Stimulated activated CD8-positive, alpha-beta memory T cell treated with anti-CD3 and anti-CD28 coated beads, Interleukin-4, amount 100 ng/mL, for 48 hours (primary cell): ENCODE data around the gene WDR75.

ENCODE experiments used
- DNase-seq: peaks from one replicate; pipeline ENCODE4 v3.0.0-alpha.2; 2020

Gene WDR75

DNA sequence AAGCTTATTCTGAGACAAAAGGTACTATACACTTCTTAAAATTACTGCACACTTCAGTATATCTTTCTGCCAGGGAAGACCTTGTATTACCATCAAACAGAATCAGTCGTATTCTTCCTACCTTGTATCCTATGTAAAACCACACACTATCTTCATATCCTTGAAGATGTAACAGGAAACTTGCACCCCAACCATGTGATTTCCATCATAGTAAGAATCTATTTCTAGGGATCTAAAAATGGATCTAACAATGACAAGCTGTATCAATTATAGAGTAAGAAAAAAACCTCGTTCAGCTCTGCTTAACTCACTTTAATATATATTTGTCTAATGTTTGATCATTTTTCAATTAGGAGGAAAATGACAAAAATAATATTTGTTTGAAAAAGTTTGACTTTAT, 60.2 kb downstream of the WDR75 start:
- no peak for DNase-seq

DNA sequence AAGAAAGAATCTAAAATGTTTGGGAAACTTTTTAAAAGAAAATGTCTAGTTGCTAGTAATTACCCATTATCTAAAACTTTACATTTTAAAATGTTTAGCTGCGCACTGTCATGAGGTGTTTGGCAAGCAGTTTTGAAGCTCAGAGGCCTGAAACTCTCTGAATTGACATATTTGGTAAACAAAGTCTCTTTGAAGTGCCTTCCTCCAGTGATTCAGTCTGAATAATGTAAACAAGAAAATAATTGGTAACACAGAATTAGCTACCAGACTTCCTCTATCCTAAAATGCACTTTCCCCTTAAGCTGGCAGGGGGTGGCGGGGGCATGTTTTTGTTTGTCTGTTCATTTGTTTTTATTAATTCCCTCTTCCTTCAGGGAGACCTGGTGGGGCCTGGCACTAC, 61.4 kb downstream of the WDR75 start:
- DNase-seq = no peak

DNA sequence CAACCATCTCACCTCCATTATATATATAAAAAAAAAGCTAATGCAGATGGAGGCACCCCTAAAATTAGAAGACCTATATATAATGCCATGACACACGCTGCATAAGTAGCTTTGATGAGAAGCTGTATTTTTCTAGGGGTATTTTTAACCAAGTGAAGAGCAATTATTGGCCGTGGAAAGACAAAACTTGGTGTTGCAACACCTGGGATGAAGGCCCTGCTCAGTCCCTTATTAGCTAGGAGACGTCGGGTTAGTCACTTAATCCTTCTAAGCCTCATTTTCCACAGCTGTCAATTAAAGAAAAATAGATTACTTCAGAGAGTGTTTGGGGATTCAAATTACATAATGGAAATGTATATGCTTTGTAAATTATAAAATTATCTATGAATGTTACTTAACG, 63.0 kb downstream of the WDR75 start:
- no peak for DNase-seq

DNA sequence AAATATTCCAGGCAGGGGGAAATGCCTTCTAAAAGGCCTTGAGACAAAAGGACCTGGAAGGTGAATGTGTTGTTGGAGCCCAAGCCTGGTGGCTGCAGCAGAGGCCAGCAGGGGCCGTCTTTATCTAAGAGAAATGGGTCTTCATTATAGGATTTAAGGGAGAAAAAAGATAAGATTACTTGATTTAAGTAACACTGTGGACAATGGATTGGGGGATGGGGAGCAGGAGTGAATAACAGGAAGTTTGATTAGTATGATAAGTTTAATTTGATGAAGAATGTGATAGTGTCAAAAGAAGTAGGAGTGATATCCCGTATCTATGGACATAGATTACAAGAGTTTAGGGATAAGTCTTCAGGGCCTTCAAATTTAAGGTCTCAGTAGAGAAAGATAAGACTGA, 64.2 kb downstream of the WDR75 start:
- DNase-seq = no peak

DNA sequence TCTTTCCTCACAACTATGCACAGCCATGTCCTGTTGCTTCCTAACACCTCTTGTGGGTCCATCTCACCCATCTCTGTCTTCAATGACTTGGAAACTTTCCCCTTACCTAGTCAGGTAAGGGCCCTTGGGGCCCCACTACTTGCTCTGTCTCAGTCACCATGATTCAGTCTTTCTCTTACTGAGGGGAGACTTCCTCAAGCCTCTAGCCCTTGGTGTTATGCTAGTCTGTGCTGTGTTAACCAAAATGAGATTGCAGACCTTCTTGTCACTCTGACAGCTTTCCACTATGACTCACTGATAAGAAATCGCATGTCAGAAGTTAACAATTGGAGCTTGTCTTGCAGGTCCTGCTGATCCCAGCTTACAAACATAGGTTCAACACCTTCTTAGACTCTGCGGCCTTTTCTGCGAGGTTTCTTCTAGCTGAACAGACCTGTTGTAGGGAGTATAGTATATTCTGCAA, 65.3 kb downstream of the WDR75 start:
- DNase-seq = no peak

DNA sequence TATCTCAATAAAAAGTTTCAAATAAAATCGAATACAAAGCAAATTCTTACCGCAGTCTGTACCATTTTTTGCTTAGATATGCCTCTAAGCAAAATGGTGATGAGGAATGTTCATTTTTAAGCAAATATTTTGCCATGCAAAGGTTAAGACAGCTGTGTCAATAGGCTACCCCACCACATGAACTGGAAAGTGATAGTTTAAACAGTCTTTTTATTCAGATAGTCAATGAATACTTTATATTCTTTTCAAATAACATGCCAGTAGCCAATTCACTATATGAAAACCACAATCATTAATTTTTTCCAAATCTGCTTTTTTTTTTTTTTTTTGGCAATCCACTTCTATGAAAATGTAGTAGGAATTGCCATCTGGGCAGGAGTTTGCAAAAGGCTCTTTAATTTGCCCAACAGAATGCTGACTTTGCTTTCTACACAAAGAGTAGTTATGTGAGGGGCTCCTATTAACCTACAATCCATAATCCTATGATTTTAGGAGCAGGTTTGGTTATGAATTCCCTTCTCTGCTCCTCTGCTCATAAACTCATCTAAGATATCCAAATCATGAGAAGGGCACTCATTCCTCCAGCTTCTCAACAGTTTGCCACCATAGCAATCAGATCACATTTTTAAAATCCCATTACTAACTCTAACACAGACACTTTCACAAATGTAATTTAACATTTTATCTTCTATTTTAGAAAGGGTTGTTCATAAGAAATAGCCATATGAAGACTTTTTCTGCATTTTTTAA, 70.1 kb downstream of the WDR75 start:
- DNase-seq = no peak

DNA sequence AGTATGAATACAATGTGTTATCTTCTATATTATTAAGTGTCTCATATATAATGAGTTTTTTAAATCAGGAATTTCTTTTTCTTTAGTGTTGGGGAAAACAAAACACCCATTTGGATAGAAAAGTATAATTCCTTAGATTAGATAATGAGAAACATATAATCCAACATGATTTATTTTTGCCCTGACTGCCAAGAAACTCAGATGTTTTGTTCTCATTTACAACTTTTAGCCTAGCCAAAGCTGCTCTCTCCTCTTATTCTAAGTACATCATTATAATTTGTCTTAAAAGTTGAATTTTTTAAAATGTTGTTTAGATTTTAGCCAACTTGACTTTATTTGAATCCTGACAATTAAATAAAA, 70.7 kb downstream of the WDR75 start:
- DNase-seq = no peak

DNA sequence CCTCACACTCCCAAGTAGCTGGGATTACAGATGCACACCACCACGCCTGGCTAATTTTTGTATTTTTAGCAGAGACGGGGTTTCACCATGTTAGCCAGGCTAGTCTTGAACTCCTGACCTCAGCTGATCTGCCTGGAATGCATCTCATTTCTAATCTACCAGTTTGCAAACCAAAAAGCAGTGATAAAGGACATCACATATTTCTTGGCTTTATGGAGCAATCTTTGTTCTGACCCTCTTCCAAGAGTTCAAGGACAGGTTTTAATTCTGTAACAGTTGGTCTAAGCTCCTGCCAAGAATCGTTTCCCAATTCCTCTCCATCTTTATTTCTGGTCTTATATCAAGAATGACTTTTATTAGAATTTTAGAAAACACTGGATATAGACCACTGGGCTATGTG, 71.6 kb downstream of the WDR75 start:
- no peak for DNase-seq

DNA sequence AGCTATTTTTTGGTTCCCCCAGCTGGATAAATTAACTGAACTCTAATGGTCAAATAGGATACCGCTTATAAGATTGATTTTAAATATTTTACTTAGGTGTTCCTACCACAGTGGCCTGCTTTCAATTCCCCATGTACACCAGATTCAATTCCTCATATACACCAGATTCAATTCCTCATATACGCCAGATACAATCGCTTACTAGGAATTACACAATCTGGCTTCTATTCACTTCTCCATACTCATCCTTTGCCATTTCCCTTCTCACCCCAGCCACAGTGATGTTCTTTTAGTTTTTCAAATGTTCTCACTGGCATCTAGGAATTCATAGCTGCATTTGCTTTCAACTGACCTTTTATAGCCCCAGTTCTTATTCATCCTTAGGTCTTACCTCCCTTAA, 72.8 kb downstream of the WDR75 start:
- no peak for DNase-seq

DNA sequence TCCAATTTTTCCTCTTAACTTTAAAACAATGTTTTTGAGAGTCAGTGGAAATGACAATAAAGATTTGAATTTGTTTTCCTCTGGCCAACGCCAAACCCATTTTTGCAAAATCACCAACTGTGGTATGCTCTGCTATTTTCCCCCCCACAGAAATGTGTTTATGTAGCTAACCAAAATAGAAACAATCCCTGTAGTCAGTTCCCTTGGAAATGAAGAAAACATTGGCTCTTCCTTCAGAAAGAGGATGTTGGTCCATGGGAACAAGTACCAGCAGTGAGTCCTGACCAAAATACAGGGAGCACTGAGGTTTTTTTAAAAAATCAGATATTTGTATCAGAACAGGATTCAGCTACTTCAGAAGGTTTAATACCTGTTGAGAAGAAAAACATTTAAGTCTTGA, 74.0 kb downstream of the WDR75 start:
- no peak for DNase-seq

DNA sequence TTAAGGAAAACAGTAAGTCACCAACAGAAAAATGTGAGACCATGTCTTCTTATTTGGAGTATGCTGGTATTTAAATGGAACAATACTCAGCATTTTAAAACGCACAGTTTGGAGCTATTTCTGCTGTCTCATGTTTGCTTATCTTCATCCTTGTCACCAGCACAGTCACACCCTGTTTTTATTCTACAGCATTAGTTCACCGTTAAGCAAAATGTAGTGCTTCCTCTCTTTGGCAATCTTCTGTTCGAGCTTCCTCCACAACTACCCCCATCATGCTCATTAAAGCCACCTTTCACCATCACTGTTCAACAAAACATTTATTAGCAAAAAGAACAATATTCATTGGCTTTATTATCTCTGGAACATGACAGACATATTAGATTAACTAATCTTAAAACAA, 75.3 kb downstream of the WDR75 start:
- DNase-seq = no peak

DNA sequence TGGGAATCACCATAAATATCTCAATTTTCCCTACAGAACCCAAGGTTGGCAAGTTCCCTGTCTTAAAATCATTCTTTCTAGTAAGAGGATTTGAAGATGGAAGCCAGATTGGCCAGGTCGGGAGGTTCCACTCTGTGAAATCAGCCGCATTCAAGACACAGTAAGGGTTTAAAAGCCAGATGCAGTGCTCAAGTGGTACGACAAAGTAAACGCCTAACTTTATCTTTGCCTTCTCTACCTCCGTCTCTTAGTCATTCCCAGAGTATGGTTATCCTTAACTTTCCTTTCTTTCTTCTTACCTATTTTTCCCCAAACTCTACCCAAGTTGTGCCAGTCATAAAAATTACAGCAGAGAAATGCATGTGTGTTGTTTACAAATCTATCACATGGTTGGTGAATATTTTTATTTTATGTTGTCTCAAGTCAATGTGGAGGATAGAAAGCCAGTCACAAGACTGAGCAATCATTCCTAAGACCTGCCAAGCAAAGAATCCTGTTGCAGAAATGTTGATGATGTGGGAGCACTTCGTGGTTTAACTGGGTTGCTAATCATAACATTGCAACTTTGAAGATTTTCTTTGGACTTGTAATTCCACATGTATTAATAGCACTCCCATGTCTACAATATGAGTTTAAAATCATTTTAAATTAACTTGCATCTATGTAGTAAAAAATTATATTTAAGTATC, 76.7 kb downstream of the WDR75 start:
- no peak for DNase-seq

DNA sequence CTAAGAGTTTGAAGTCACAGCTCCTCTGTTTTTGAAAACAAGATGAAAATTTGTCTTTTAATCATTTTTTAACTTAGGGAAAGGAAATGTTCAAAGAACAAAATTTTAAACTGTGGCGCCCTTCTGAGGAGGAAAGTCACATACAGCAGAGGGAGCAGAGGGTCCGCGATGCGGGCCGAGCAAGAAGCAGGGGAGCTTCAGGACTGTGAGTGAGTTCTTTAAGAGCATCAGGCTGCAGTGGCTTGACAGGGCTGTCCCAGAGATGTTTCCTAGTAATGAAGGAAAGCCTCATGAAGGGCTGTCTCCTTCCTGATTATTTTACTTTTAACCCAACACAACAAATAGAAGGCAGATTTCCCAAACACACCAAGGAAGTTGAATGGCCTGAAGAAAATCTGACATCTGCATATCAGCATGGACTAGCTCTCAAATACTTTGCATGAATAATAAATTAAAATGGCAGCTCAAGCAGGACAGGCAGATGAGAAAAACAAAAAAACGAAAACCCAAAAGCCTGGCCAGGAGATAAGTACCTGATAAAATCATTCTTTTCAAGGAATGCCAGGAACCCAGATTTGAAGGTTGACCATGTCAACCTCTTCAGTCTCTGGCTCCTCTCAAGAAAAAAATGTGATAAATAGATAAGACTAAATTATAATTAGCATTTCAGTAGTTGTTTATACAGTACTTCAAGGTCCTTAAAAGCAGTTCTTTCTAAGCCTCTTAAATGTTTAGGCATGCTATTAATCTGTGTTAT, 78.5 kb downstream of the WDR75 start:
- no peak for DNase-seq

DNA sequence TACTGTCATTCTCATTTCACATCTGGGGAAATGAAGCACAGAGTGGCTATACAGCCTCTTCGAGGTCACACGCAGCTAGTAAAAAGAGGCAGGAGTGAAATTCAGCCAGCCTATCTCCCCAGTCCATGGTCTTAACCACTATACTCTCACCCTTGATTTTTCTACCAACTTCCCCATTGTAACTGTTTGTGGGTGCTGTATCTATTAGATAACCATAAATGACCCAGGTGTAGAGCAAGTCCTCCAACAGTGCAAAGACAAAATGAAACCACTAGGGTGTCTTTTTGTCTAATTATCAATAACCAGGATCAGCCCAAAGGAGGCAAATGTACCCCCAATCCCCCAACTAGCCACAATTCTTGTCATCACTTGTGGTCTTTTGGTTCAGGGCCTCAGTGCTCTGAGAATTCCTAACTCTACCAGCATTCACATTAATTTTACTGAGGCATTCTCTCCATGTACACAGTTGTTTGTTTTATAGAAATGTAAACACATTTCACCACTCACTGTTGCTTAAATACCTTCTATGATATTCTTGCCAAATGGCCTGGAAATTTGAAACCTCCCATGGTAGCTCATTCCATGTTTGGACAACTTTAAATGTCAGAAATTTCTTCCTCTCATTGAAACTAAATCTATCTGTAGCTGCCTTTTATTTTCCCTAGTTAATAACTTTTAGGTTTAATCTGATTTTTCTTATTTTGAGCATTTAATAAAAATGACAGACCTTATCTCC, 80.6 kb downstream of the WDR75 start:
- DNase-seq = no peak

DNA sequence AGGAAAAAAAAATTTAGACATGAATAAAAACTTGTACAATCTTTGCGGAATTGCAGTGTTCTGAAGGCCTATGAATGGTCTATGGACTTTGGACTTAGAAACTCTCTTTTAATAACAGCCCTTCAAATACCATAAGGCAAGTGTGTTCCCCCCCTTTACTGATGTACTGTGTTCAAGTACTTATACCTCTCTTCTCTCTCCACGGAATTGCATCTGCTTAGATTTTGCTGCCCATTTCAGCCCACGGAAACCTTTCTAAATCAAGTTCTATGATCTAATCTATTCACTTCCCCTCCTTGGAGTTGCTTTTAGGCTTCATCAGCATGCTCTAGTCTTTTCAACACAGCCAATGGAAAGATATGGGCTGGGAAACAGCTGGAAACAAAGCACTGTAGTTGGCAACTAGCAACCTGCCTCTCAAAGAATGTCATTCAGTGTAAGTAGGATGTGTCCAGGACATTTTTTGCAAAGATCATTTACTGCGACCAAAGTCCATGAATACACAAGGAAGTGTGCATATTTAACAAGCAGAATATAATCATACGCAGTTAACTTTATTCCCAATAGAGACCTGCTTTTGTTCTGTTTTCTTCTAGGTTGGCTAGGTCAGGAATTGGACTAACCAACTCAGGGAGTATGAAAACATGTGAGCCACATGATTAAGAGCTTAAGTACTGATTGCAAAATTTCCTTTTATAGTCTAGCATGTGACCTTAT, 81.3 kb downstream of the WDR75 start:
- no peak for DNase-seq

DNA sequence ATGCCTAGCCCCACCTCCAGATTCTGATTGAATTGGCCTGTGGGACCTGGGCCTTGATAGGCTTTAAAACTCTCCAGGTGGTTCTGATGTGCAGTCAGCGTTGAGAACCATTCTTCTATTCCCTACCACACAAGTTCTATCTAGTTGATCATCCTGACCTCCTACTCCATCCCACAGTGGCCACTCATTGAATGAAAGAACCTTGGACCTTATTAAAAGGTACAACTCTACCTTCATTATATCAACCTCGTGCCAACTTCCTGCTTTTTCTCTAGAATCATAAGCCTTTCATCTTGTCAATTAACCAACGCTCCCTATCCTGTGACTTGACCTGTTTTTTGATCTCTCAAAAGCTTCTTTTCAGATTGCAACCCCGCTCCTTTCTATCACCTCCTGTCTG, 83.5 kb downstream of the WDR75 start:
- DNase-seq = no peak
